Skeletal muscle tissue (tissue), 4 donors: ENCODE measurements around the gene AGTPBP1. TPM values are rescaled to one million over a fixed set of nuclear protein-coding genes. Genes with fewer than 3 reads are reported as not detected.

ENCODE experiments used
- H3K27ac ChIP-seq: one replicate; pipeline ENCODE4 v1.7.0; 2013; ENCODE audit warnings: mild to moderate bottlenecking, low read depth, low read length, inconsistent platforms
- H3K27me3 ChIP-seq, 3 donors: one replicate each; pipeline ENCODE4 v1.7.0; 2013; ENCODE audit warnings: low read length in 3 of 3; ENCODE audit not compliant: control insufficient read depth in 3 of 3, insufficient read depth in 3 of 3
- H3K36me3 ChIP-seq, 3 donors: one replicate each; pipeline ENCODE4 v1.7.0; 2013; ENCODE audit warnings: low read length in 3 of 3; ENCODE audit not compliant: control insufficient read depth in 3 of 3, insufficient read depth in 3 of 3
- H3K4me1 ChIP-seq, 3 donors: one replicate each; pipeline ENCODE4 v1.7.0; 2013; ENCODE audit warnings: low read length in 3 of 3, mild to moderate bottlenecking in 3 of 3; ENCODE audit not compliant: control insufficient read depth in 3 of 3, insufficient read depth in 3 of 3
- H3K4me3 ChIP-seq, 3 donors: one replicate each; pipeline ENCODE4 v1.7.0; 2013; ENCODE audit warnings: low read length in 3 of 3
- H3K9ac ChIP-seq, 3 donors: one replicate each; pipeline ENCODE4 v1.7.0; 2013; ENCODE audit warnings: low read length in 3 of 3, mild to moderate bottlenecking in 3 of 3, moderate library complexity in 2 of 3, low read depth in 1 of 3
- H3K9me3 ChIP-seq, 3 donors: one replicate each; pipeline ENCODE4 v1.7.0; 2013; ENCODE audit warnings: low read length in 3 of 3; ENCODE audit not compliant: control insufficient read depth in 3 of 3
- total RNA-seq: library from RNA; depleted of rRNA; stranded (reverse); fragments of >200 nt; gene quantifications from one replicate; pipeline ENCODE4 v1.2.3, GENCODE V29; 2014
- donor health status: Osteomylitis.

The AGTPBP1 gene
- total RNA-seq, 1 donor from 2014 or later = 37.6 TPM

DNA sequence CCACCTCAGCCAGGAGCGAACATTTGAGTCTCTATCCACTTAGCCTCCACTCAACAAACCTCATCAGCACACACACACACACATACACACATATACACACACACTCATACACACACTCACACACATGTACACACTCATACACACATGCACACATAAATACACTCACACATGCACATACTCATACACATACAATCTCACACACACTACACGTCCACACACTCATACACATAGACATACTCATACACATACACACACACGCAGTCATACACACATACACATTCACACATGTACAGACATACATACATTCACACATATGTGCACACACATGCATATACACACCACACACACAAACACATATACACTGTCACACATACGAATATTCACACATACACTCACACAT lies 208.2 kb downstream of the AGTPBP1 start:
- no peak overlapping the region for H3K27ac ChIP-seq
- no peak overlapping the region for H3K4me3 ChIP-seq
- peaks cover 0 to 9% (median 4%) of the 10 kb centered on the region in 3 donors for H3K4me1 ChIP-seq
- H3K9ac ChIP-seq = no peak overlapping the region
- H3K27me3 ChIP-seq = no peaks in the 10 kb centered on the region
- H3K36me3 ChIP-seq = no peaks in the 10 kb centered on the region
- no peaks in the 10 kb centered on the region for H3K9me3 ChIP-seq

DNA sequence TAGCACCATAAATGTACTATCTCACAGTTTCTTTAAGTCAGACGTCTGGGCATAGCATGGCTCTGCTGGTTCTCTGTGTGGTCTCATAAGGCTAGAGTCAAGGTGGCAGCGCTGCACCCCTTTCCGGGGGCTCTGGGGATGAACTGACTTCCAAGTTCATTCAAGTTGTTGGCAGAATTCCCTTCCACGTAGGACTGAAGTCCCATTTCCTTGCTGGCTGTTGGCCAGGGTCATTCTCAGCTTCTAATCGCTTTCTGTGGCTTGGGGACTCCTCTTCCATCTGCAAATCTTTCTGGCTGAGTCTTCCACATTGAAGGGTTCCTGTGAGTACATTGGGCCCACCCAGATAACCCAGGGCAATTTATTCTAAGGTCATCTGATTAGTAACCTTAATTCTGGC lies 211.0 kb downstream of the AGTPBP1 start:
- Histone ChIP-seq H3K9ac (no peak overlapping the region), H3K4me3 (no peak overlapping the region), H3K27me3 (no peaks in the 10 kb centered on the region), H3K9me3 (no peaks in the 10 kb centered on the region), H3K36me3 (no peaks in the 10 kb centered on the region), H3K4me1 (peaks cover 0 to 18% (median 8%) of the 10 kb centered on the region in 3 donors), H3K27ac (no peak overlapping the region)

GRCh38 chr9:85528607-85529006 lies 213.1 kb downstream of the AGTPBP1 start:
- no peaks in the 10 kb centered on the region for H3K36me3 ChIP-seq
- no peaks in the 10 kb centered on the region for H3K9me3 ChIP-seq
- peak overlapping the region; percentile 75 for H3K27ac ChIP-seq
- peaks cover 0 to 18% (median 8%) of the 10 kb centered on the region in 3 donors for H3K4me1 ChIP-seq
- no peak overlapping the region for H3K4me3 ChIP-seq
- H3K27me3 ChIP-seq = peaks cover 0 to 3% (median 0%) of the 10 kb centered on the region in 3 donors
- no peak overlapping the region for H3K9ac ChIP-seq

- H3K9ac ChIP-seq = no peak overlapping the region
- H3K36me3 ChIP-seq = no peaks in the 10 kb centered on the region
- H3K9me3 ChIP-seq = no peaks in the 10 kb centered on the region
- H3K27me3 ChIP-seq = peaks cover 3% of the 10 kb centered on the region in 3 donors
- H3K4me3 ChIP-seq = no peak overlapping the region
- peaks cover 2 to 20% (median 8%) of the 10 kb centered on the region in 3 donors for H3K4me1 ChIP-seq
- H3K27ac ChIP-seq = peak overlapping the region; percentile 75
These were observed 213.6 kb downstream of the AGTPBP1 start for GRCh38 chr9:85528142-85528541.

GRCh38 chr9:85527331-85528020 lies 214.3 kb downstream of the AGTPBP1 start:
- Histone ChIP-seq H3K36me3 (no peaks in the 10 kb centered on the region), H3K4me3 (no peak overlapping the region), H3K9me3 (no peaks in the 10 kb centered on the region), H3K27me3 (peaks cover 3 to 4% (median 3%) of the 10 kb centered on the region in 3 donors), H3K27ac (peak overlapping the region; percentile 75), H3K4me1 (peaks cover 4 to 26% (median 9%) of the 10 kb centered on the region in 3 donors), H3K9ac (no peak overlapping the region)

GRCh38 chr9:85524531-85524930 lies 217.2 kb downstream of the AGTPBP1 start:
- Histone ChIP-seq H3K27me3 (peaks cover 3 to 4% (median 3%) of the 10 kb centered on the region in 3 donors), H3K36me3 (no peaks in the 10 kb centered on the region), H3K4me3 (no peak overlapping the region), H3K9ac (no peak overlapping the region), H3K27ac (no peak overlapping the region), H3K9me3 (no peaks in the 10 kb centered on the region), H3K4me1 (peaks cover 21 to 35% (median 23%) of the 10 kb centered on the region in 3 donors)

DNA sequence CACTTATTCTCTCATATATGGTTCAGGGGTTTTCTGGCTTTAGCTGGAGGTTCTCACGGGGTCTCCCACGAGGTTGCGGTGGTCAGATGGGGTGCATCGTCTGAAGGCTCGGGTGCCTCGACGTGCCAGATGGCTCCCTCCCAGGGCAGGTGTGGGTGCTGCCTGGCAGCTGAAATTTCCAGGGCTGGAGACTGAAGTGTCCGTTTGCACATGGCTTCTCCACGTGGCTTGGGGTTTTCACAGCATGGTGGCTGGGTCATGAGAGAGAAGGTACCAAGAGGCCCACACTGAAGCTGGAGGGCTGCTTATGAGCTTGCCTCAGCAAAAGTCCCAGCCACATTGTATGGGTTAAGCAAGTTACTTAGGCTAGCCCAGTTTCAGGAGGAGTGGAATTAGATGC lies 218.6 kb downstream of the AGTPBP1 start:
- peak overlapping the region; percentile 29 for H3K27ac ChIP-seq
- H3K9ac ChIP-seq = no peak overlapping the region
- H3K9me3 ChIP-seq = no peaks in the 10 kb centered on the region
- no peaks in the 10 kb centered on the region for H3K36me3 ChIP-seq
- H3K4me3 ChIP-seq = peak overlapping the region in 1 of 3 donors; percentile 67
- H3K27me3 ChIP-seq = peaks cover 3 to 4% (median 3%) of the 10 kb centered on the region in 3 donors
- peaks cover 21 to 27% (median 23%) of the 10 kb centered on the region in 3 donors for H3K4me1 ChIP-seq

- peak overlapping the region; percentile 47 for H3K27ac ChIP-seq
- H3K27me3 ChIP-seq = peaks cover 3 to 4% (median 3%) of the 10 kb centered on the region in 3 donors
- H3K36me3 ChIP-seq = no peaks in the 10 kb centered on the region
- H3K9me3 ChIP-seq = no peaks in the 10 kb centered on the region
- peaks cover 15 to 23% (median 21%) of the 10 kb centered on the region in 3 donors for H3K4me1 ChIP-seq
- H3K4me3 ChIP-seq = peak overlapping the region; percentile 63 to 69 (median 67)
- H3K9ac ChIP-seq = peak overlapping the region; percentile 50 to 62 (median 61)
These were observed 219.2 kb downstream of the AGTPBP1 start for GRCh38 chr9:85522459-85523092.

DNA sequence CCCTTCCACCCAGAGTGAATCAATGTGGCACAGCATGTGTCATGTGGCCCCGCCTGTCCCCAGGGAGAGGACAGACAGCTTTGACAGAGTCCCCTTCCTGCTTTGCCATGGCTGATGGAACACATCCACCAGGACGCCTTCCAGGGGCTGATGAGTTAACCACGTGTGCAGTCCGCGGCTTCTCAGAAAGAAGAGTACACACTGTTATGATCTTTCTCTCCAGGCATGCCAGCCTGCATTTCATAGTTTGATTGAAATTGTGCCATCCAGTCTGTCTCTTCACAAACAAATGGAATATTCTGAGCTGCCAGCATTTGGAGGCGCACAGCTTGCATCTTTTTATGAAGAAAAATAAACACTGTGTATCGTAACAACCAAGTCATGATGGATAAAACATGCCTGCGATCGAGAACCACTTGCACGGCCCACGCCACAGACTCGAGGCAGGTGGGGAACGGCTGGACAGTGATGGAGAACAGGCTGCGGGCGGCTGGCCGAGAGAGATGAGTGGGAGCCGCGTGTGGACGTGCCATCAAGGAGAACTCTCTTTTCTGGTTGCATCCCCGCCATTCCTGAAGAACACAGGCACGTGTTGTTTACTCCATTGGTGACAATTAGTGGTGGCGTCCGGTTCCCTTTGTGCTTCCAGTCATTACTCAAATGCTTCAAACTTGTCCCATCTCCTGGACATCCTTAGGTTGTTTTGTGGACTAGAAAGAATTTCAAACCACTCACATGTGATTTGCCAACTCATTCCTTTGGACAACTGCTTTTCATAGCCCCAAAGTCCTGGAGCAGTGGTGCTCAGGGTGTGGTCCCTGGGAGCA lies 220.2 kb downstream of the AGTPBP1 start:
- Histone ChIP-seq H3K9me3 (no peaks in the 10 kb centered on the region), H3K36me3 (no peaks in the 10 kb centered on the region), H3K27ac (peak overlapping the region; percentile 47), H3K27me3 (peaks cover 3 to 8% (median 4%) of the 10 kb centered on the region in 3 donors), H3K4me3 (peak overlapping the region in 2 of 3 donors; percentile 63 to 67), H3K4me1 (peaks cover 13 to 23% (median 21%) of the 10 kb centered on the region in 3 donors), H3K9ac (peak overlapping the region in 1 of 3 donors; percentile 40)
